Subcutaneous adipose tissue (tissue), 4 donors: ENCODE results near the gene PLXNA2. TPM values are rescaled to one million over a fixed set of nuclear protein-coding genes. Genes with fewer than 3 reads are reported as not detected.

ENCODE experiments used
- CTCF ChIP-seq: fragments of 450-650 bp; IDR thresholded peaks from one replicate; pipeline ENCODE4 v1.5.1; 2016; ENCODE audit warnings: low read depth, mild to moderate bottlenecking, control low read depth, antibody characterized with exemption, moderate library complexity
- total RNA-seq, 4 donors: library from RNA; depleted of rRNA; stranded (reverse); fragments of >200 nt; gene quantifications; one replicate each; pipeline ENCODE4 v1.1.0, GENCODE V29; 2016

PLXNA2 gene
- total RNA-seq, 4 donors from 2014 or later, result 6.8 to 37.5 (median 14.3) TPM

GRCh38 chr1:208132287-208132882, 111.8 kb downstream of the PLXNA2 start:
- TF ChIP-seq CTCF, result no peak

GRCh38 chr1:208131621-208132286, 112.4 kb downstream of the PLXNA2 start:
- no peak for TF ChIP-seq CTCF

GRCh38 chr1:208129487-208129886, 114.7 kb downstream of the PLXNA2 start:
- TF ChIP-seq CTCF, result no peak

GRCh38 chr1:208129060-208129459, 115.1 kb downstream of the PLXNA2 start:
- TF ChIP-seq CTCF, result no peak

GRCh38 chr1:208127792-208128529, 116.2 kb downstream of the PLXNA2 start:
- no peak for TF ChIP-seq CTCF

- no peak for TF ChIP-seq CTCF
Observed at GRCh38 chr1:208127284-208127683, 116.9 kb downstream of the PLXNA2 start.

- TF ChIP-seq CTCF, result no peak
Observed at GRCh38 chr1:208126108-208126507, 118.1 kb downstream of the PLXNA2 start.
